Activated naive CD4-positive, alpha-beta T cell treated with anti-CD3 and anti-CD28 coated beads, Interleukin-2, amount 50 U/mL, for 72 hours (primary cell): ENCODE results near the gene ATXN10. TPM values are rescaled to one million over a fixed set of nuclear protein-coding genes. Genes with fewer than 3 reads are reported as not detected.
A peak's percentile ranks its signal among the peaks of the same experiment; 100 is the strongest.

ENCODE experiments used
- ATAC-seq, 2 donors: fragments of 150-1000 bp; cut with Tn5 transposase; 2 replicates each; pipeline ENCODE4 v1.10.0; 2021; ENCODE audit warnings: mild to moderate bottlenecking in 2 of 2, moderate library complexity in 2 of 2
- DNase-seq, 2 donors: peaks; one replicate each; pipeline ENCODE4 v3.0.0; 2021 to 2022; ENCODE audit warnings: low spot score in 2 of 2
- H3K27ac Mint-ChIP-seq, 2 donors: one replicate each; pipeline ENCODE4 v1.8.0; 2022; ENCODE audit warnings: mild to moderate bottlenecking in 2 of 2, mixed read lengths in 2 of 2
- H3K36me3 Mint-ChIP-seq, 2 donors: one replicate each; pipeline ENCODE4 v1.8.0; 2022; ENCODE audit warnings: mixed read lengths in 2 of 2
- H3K9me3 Mint-ChIP-seq, 2 donors: one replicate each; pipeline ENCODE4 v1.8.0; 2022; ENCODE audit warnings: mixed read lengths in 2 of 2
- total RNA-seq, 2 donors: library from RNA; stranded (reverse); gene quantifications; one replicate each; pipeline ENCODE4 v1.2.3, GENCODE V29; 2022

The ATXN10 gene
- total RNA-seq, 2 donors from 2014 or later, result 60.1 to 90.7 TPM

DNA sequence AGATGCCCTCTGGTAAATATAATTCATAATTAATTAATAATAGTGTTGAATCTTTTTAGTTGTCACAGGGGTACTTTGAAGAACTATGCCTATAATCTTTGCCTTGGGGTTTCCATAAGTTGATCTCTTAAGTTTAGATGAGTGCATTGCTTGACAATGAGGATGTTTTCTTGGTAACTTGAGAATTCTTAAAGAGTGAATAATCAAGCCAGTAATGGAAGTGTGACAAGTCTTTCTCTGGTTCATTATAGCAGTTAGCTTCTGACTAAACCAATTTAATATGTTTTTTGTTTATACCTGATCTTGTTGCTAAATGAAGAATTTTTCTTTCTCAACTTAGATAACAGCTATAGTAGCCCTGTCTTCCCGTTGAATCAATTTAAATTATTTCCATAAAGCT is 46.2 kb downstream of the ATXN10 start:
- DNase-seq (no peak), ATAC-seq (no peak)
- Mint-ChIP-seq H3K36me3 (peaks cover 4 to 6% of the 10 kb centered on the region in 2 donors), H3K27ac (no peak overlapping the region), H3K9me3 (no peaks in the 10 kb centered on the region)

DNA sequence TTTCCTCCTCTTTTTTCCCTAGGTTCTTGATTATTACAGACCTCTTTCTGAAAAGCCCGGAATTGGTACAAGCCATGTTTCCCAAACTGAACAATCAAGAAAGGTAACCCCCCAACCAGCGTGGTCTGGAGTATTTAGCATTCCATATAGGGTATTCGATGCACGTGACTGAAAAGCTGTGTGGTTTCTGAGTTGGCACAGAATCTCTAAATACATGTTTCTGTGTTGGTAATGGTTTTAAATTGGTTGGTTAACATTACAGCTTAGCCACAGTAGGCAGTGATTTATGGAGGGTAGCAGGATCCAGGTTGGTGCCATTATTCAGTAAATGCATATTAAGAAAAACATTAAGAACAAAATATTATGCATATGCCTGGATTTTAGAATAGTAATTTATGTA is 46.8 kb downstream of the ATXN10 start:
- ATAC-seq (no peak), DNase-seq (no peak)
- Mint-ChIP-seq H3K27ac (peak overlapping the region in 1 of 2 donors; percentile 44), H3K36me3 (peaks cover 4 to 6% of the 10 kb centered on the region in 2 donors), H3K9me3 (no peaks in the 10 kb centered on the region)

DNA sequence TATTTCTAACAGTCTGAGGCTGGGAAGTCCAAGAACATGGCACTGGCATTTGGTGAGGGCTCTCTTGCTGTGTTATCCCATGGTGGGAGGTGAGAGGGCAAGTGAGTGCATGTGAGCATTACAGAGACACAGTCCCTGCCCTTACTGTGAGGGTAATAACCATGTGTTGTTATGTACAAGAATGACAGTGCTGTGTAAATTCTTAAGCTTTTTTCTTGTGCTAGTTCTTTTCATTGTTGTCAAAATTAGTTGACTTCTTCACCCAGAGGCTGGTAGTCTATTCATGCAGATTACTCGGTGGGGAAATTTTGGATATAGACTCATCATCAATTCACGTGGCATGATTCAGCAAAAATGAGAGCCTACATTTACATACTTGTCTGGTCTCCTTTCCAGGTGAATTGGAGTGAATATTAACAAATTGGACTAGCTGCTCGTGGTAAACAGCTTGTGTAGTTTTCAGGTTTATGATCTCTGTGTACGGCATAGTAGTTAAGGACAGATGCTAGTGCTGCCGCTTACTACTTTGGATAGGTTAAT is 49.3 kb downstream of the ATXN10 start:
- Mint-ChIP-seq H3K27ac (peak overlapping the region in 1 of 2 donors; percentile 7), H3K9me3 (no peaks in the 10 kb centered on the region), H3K36me3 (peaks cover 0 to 4% of the 10 kb centered on the region in 2 donors)
- ATAC-seq, result no peak
- DNase-seq, result no peak

DNA sequence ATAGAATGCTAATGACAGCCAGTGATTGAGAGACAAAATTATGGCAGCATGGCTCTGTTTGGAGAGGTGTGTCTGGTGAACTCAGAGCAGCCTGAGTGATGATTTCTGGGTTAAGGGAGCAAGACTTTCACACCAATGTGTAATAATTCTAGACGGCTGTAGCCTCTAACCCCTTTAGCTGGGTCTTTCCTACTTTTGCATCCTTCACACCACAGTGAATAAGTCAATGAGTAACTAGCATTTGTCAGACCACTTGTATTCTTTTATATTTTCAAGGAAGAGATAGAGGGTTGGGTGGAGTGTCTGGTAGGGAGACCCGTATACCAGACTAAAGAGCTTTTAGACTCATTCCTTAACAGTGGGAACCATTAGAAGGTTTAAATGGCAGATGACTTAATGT is 50.4 kb downstream of the ATXN10 start:
- no peak for DNase-seq
- Mint-ChIP-seq H3K36me3 (peaks cover 0 to 4% of the 10 kb centered on the region in 2 donors), H3K27ac (peak overlapping the region in 1 of 2 donors; percentile 7), H3K9me3 (no peaks in the 10 kb centered on the region)
- ATAC-seq, result no peak

DNA sequence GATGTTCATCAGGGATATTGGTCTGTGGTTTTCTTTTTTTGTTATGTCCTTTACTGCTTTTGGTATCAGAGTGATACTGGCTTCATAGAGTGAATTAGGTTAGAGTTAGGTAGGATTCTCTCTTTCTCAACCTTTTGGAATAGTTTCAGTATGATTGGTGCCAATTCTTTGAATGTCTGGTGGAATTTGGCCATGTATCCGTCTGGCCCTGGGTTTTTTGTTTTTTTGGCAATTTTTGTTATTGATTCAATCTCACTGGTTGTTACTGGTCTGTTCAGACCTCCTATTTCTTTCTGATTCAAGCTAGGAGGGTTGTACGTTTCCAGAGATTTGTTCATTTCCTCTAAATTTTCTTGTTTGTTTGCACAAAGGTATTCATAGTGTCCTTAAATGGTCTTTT is 54.4 kb downstream of the ATXN10 start:
- Mint-ChIP-seq H3K9me3 (no peaks in the 10 kb centered on the region), H3K36me3 (peaks cover 0 to 4% of the 10 kb centered on the region in 2 donors), H3K27ac (no peak overlapping the region)
- no peak for DNase-seq
- no peak for ATAC-seq

DNA sequence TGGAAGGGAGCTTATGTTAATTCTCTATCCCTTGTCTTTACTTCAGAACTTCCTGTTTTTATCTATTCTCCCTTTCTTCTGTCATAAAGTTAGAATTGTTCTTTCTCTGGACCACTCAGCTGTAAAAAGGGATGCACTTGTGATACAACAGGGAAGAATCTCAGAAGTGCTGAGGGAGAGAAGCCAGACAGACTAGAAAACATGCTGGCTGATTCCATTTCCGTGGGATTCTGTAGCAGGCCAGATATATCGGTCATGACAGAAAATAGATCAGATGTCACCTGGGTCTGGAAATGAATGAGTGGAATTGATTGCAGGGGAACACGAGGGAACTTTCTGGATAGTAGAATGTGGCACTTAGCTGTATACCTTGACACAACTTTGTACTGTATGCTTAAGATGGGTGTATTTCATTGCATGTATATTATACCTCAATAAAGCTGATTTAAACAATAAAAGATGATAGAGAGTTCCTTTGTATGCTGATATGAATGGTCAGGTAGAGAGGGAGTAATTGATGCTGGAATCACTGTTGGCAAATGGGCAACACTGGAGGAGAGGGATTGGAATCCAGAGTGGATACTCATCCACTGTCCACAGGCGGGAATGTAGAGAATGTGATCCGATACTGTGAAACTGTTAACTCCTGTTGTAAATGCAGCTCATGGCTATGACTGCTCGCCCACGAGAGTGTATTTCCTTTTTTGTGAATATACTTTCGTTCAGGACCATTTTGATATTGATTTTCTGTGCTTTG is 59.6 kb downstream of the ATXN10 start:
- DNase-seq, result no peak
- Mint-ChIP-seq H3K27ac (no peak overlapping the region), H3K36me3 (no peaks in the 10 kb centered on the region), H3K9me3 (no peaks in the 10 kb centered on the region)
- ATAC-seq, result no peak

DNA sequence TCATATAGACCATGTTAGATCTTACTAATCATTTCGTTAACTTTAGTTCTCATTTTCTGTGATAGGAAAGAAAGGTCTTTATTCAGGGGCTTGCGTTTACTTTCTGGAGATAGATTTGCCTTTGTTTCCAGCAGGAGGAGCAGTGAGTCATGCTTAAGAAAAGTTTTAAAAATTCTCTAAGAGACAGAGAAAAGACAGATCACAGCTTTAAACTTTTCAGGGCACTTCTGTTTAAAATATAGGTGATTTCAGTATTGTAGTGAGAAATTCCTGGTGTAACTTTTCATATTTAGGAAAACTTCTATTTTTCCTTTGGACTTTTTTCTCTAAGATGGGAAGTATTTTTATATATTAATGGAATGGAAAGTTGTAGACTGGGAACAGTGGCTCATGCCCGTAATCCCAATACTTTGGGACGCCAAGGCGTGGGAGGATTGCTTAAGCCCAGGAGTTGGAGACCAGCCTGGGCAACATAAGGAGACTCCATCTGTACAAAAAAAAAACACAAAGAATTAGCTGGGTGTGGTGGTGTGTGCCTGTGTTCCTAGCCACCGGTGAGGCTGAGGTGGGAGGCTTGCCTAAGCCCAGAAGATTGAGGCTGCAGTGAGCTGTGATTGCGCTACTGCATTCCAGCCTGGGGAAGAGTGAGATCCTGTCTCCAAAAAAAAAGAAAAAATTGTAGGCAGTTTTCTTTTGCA is 60.3 kb downstream of the ATXN10 start:
- ATAC-seq (no peak), DNase-seq (no peak)
- Mint-ChIP-seq H3K9me3 (no peaks in the 10 kb centered on the region), H3K36me3 (no peaks in the 10 kb centered on the region), H3K27ac (no peak overlapping the region)

DNA sequence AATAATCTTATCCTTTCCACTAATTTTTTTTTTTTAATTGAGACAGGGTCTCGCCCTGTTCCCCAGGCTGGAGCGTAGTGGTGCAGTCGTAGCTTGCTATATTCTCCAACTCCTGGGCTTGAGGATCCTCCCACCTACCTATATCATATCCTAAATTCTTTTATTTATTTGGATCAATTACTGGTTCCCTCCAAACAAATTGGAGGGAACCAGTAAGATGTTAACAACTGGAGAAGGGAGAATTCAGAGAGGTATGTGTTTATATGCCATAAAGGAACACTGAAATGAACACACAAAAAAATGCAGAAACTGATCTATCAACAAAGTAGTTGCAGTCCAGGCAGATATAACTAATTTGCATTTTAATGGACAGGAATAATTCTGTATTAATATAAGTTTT is 63.6 kb downstream of the ATXN10 start:
- H3K27ac Mint-ChIP-seq, result no peak overlapping the region
- H3K9me3 Mint-ChIP-seq, result no peaks in the 10 kb centered on the region
- H3K36me3 Mint-ChIP-seq, result peaks cover 10% of the 10 kb centered on the region in 2 donors
- no peak for DNase-seq
- no peak for ATAC-seq

DNA sequence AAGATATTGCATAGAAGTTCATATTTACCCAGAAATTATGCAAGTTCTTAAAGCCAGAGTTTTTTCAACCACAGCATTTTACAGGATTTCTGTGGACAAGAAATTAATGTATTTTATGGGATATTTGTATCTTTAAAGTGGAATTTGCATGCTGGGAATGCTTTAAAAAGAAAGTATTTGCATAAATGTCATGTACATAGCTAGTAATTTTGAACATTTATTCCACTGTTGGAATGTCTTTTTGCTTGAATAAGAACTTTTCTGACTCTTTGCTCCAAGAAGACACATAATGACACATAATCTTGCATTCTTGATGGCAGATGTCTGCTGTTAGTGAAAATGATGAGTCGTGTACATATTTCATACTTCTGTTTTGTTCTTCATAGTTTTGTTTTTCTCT is 66.6 kb downstream of the ATXN10 start:
- no peak for ATAC-seq
- H3K9me3 Mint-ChIP-seq, result no peaks in the 10 kb centered on the region
- H3K27ac Mint-ChIP-seq, result no peak overlapping the region
- peaks cover 20 to 27% of the 10 kb centered on the region in 2 donors for H3K36me3 Mint-ChIP-seq
- DNase-seq, result no peak

DNA sequence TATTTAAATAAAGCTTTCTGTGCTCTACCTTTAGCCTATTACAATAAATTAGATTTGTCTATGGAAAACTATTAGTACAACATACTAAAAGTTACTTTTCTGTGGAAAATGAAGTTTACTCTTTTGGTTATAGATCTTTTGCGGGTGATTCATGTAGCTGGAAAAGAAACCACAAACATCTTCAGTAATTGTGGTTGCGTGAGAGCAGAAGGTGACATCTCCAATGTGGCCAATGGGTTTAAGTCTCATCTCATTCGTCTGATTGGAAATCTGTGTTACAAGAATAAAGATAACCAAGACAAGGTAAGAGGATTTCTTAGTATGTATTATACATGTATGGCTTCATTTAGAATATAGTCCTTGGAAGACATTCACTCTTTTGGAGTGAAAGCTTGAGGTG is 68.6 kb downstream of the ATXN10 start:
- peaks cover 27 to 30% of the 10 kb centered on the region in 2 donors for H3K36me3 Mint-ChIP-seq

DNA sequence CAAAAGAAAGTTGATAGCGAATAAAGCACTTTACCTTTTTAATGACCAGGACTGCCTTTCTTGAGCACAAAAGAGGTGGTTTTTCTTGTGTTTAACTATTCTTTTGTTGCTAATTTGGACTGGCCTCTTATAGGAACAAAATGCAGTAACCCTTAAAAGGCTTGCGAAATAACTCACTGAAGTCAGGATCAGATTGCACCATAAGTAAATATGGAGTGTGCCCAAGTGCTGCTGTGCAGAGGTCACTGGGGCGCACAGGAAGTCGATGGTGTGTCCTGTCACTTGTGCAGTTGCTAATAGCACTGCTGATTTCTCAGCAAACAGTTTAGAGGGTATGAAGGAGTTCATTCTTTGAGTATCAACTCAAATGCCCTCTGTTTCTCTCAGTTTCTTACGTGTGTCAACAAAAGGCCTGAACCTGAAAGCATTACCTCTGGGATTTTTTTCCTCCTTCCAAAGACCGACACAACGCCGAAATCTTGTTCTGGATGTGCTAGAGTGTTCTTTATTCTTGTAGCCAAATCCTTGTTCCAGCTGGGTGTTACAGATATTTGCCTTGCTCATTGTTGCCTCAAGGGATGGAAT is 71.3 kb downstream of the ATXN10 start:
- H3K36me3 Mint-ChIP-seq, result peaks cover 27 to 38% of the 10 kb centered on the region in 2 donors
- no peak overlapping the region for H3K27ac Mint-ChIP-seq
- no peak for ATAC-seq
- no peak for DNase-seq
- H3K9me3 Mint-ChIP-seq, result no peaks in the 10 kb centered on the region

More for the DNA sequence above, 68.6 kb downstream of the ATXN10 start:
- DNase-seq, result no peak
- Mint-ChIP-seq H3K9me3 (no peaks in the 10 kb centered on the region), H3K27ac (no peak overlapping the region)
- no peak for ATAC-seq

DNA sequence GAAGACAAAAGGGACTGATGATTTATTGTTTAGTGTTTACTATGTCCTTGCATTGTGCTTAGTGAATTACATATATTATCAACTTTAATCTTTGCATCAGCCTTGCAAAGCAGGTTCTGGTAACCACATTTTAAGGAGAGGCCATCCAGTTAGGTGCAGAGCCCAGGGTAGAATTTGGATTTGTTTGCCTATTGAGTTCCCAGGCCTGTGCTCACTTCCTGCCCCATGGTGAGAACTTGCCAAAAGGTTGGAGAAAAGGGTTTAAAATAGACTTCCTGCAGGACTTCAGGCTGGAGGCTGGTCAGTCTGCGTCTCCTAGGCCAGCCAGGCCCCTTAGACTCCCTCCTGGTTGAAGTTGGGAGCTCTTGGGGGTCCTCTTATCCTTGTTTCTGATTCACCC is 72.1 kb downstream of the ATXN10 start:
- DNase-seq (no peak), ATAC-seq (no peak)
- H3K9me3 Mint-ChIP-seq, result no peaks in the 10 kb centered on the region
- peak overlapping the region in 1 of 2 donors; percentile 52 for H3K27ac Mint-ChIP-seq
- peaks cover 27 to 38% of the 10 kb centered on the region in 2 donors for H3K36me3 Mint-ChIP-seq

DNA sequence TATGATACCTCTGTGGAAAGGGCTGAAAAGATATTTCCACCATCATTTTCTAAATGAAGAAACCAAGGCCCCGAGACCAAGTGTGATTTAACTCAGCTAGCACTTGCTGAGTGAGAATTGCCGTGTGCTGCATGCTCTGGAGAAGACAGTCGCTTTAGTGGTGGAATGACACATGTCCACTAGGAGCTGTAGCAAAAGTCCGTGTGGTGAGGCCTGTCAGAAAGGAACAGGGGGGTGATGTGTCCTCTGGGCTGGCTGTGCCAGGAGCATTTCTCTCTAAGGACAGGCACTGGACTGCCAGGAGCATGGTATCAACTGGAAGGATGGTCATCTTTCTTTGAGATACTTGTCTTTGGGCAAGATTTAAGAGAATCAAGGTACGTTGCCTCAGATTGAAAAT is 72.8 kb downstream of the ATXN10 start:
- DNase-seq (no peak), ATAC-seq (no peak)
- H3K36me3 Mint-ChIP-seq, result peaks cover 25 to 36% of the 10 kb centered on the region in 2 donors
- no peaks in the 10 kb centered on the region for H3K9me3 Mint-ChIP-seq
- H3K27ac Mint-ChIP-seq, result no peak overlapping the region

DNA sequence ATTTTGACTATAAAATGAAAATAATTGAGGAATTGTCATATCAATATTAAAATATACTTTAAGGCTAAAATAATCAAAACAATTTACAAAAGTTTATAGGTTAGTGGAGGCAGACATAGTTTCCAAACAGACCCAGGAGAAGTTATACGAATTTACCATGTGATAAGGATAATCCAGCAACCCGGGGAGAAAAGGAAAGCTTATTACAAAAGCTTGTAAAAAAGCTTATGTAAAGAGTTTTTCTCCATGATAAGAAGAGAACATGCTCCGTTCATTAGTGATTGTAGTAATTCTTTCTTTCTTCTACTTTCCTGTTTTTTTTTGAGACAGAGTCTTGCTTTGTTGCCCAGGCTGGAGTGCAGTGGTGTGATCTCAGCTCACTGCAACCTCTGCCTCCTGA is 79.0 kb downstream of the ATXN10 start:
- H3K9me3 Mint-ChIP-seq, result no peaks in the 10 kb centered on the region
- no peak overlapping the region for H3K27ac Mint-ChIP-seq
- DNase-seq (no peak), ATAC-seq (no peak)
- H3K36me3 Mint-ChIP-seq, result peaks cover 0 to 8% of the 10 kb centered on the region in 2 donors

DNA sequence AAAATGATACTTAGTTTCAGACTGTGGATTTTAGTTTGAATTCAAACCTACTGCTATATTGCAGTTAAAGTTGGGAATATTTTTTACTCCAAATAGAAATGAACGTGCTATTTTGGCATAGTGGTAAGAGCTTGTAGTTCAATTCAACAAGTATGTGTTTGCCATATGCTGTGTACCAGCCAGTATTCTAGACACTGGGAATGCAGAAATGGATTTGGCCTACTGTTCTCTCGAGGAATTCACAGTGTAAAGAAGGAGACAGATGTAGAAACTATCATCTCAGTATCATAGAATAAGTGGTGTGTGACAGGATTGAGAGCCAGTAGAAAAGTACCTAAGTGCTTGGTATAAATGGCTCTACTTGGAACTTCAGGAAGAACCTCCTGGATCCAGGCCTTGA is 80.4 kb downstream of the ATXN10 start:
- Mint-ChIP-seq H3K36me3 (peaks cover 5% of the 10 kb centered on the region in 2 donors), H3K9me3 (no peaks in the 10 kb centered on the region), H3K27ac (no peak overlapping the region)
- DNase-seq, result no peak
- ATAC-seq, result no peak

DNA sequence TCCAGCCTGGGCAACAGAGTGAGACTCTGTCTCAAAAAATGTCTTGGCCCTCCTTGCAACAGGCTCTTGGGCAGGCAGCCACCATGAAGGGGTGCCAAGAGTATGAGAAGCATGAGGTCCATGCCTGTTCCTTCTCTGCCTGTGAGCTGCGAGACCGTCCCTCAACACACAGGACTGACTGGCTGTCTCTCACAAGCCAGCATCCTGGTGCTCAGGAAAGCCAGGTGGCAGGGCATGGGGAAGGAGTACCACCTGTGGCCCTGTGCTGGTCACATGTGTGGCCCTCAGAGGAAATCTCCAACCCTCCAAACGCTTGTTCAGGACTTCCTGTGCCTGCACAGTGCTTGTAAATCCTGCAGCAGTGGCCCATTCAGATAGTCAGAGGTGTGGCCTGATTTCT is 83.2 kb downstream of the ATXN10 start:
- Mint-ChIP-seq H3K27ac (peak overlapping the region in 1 of 2 donors; percentile 25), H3K9me3 (no peaks in the 10 kb centered on the region), H3K36me3 (peaks cover 4 to 12% of the 10 kb centered on the region in 2 donors)
- ATAC-seq, result no peak
- no peak for DNase-seq

DNA sequence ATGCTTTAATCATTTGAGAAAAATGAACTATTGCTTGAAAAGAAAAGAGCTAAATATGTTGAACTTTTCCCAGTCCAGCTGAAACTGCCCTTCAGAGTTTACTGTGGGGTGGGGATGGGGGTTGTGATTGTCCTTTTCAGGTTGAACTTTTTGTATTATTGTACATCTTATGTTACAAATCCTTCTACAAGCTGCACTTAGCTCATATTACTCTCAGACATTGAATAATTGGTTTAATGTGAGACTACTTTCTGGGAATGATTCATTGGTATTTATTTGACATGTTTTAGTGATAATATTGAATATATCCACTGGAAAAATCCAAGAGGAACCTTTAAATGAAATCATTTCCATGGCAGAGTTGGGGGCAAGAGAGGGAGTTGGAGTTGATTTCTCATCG is 84.9 kb downstream of the ATXN10 start:
- no peaks in the 10 kb centered on the region for H3K9me3 Mint-ChIP-seq
- H3K27ac Mint-ChIP-seq, result no peak overlapping the region
- no peak for DNase-seq
- peaks cover 4 to 12% of the 10 kb centered on the region in 2 donors for H3K36me3 Mint-ChIP-seq
- ATAC-seq, result no peak
